KOPT-K1 (cell line): ENCODE data around the gene MAPK7.

Experiments used
- H3K27ac ChIP-seq: fragments of 200-600 bp; sonication (generic); 2 replicates; pipeline ENCODE4 v1.5.1; 2016; ENCODE audit warnings: antibody characterized with exemption, mild to moderate bottlenecking, low read depth, low read length; ENCODE audit not compliant: poor library complexity, severe bottlenecking
- H3K36me3 ChIP-seq: fragments of 200-600 bp; sonication (generic); 2 replicates; pipeline ENCODE4 v1.5.1; 2017; ENCODE audit warnings: antibody characterized with exemption, mild to moderate bottlenecking, low read length, moderate library complexity; ENCODE audit not compliant: insufficient read depth
- H3K9me3 ChIP-seq: fragments of 200-600 bp; sonication (generic); 2 replicates; pipeline ENCODE4 v1.5.1; 2017; ENCODE audit warnings: antibody characterized with exemption, low read length, mild to moderate bottlenecking; ENCODE audit not compliant: insufficient read depth, poor library complexity, severe bottlenecking

The MAPK7 gene

GRCh38 chr17:19407601-19408345 is 29.5 kb downstream of the MAPK7 start:
- H3K27ac ChIP-seq, result no peak overlapping the region
- no peaks in the 10 kb centered on the region for H3K36me3 ChIP-seq
- H3K9me3 ChIP-seq, result no peaks in the 10 kb centered on the region

- H3K27ac ChIP-seq, result no peak overlapping the region
- no peaks in the 10 kb centered on the region for H3K36me3 ChIP-seq
- H3K9me3 ChIP-seq, result no peaks in the 10 kb centered on the region
Observed at GRCh38 chr17:19408346-19408710, 30.0 kb downstream of the MAPK7 start.

GRCh38 chr17:19409066-19409465 is 30.8 kb downstream of the MAPK7 start:
- Histone ChIP-seq H3K27ac (no peak overlapping the region), H3K9me3 (no peaks in the 10 kb centered on the region)

GRCh38 chr17:19409509-19409908 is 31.2 kb downstream of the MAPK7 start:
- Histone ChIP-seq H3K36me3 (no peaks in the 10 kb centered on the region), H3K27ac (no peak overlapping the region), H3K9me3 (no peaks in the 10 kb centered on the region)

More at GRCh38 chr17:19409066-19409465, 30.8 kb downstream of the MAPK7 start:
- no peaks in the 10 kb centered on the region for H3K36me3 ChIP-seq

GRCh38 chr17:19410091-19410490 is 31.8 kb downstream of the MAPK7 start:
- Histone ChIP-seq H3K36me3 (no peaks in the 10 kb centered on the region), H3K9me3 (no peaks in the 10 kb centered on the region), H3K27ac (no peak overlapping the region)

GRCh38 chr17:19410875-19411620 is 32.8 kb downstream of the MAPK7 start, which contains the start of gene RNF112:
TSS of gene RNF112 (plus strand) at chr17:19411232. CDS start at chr17:19411409, 177 bp downstream.
- Histone ChIP-seq H3K9me3 (no peaks in the 10 kb centered on the region), H3K27ac (no peak within 1 kb of the TSS), H3K36me3 (no peaks in the 10 kb centered on the region)

- H3K36me3 ChIP-seq, result no peaks in the 10 kb centered on the region
- H3K27ac ChIP-seq, result no peak overlapping the region
Observed at GRCh38 chr17:19411631-19412030, 33.3 kb downstream of the MAPK7 start.

GRCh38 chr17:19412510-19412909 is 34.2 kb downstream of the MAPK7 start:
- H3K36me3 ChIP-seq, result no peaks in the 10 kb centered on the region
- no peaks in the 10 kb centered on the region for H3K9me3 ChIP-seq
- no peak overlapping the region for H3K27ac ChIP-seq

More at GRCh38 chr17:19411631-19412030, 33.3 kb downstream of the MAPK7 start:
- no peaks in the 10 kb centered on the region for H3K9me3 ChIP-seq

- Histone ChIP-seq H3K27ac (no peak overlapping the region), H3K36me3 (no peaks in the 10 kb centered on the region), H3K9me3 (no peaks in the 10 kb centered on the region)
Observed at GRCh38 chr17:19412984-19413383, 34.7 kb downstream of the MAPK7 start.

GRCh38 chr17:19413761-19414160 is 35.5 kb downstream of the MAPK7 start:
- H3K36me3 ChIP-seq, result no peaks in the 10 kb centered on the region
- H3K9me3 ChIP-seq, result no peaks in the 10 kb centered on the region
- no peak overlapping the region for H3K27ac ChIP-seq

GRCh38 chr17:19414396-19415280 is 36.3 kb downstream of the MAPK7 start:
- Histone ChIP-seq H3K27ac (no peak overlapping the region), H3K36me3 (no peaks in the 10 kb centered on the region)

GRCh38 chr17:19415311-19415710 is 37.0 kb downstream of the MAPK7 start:
- Histone ChIP-seq H3K27ac (no peak overlapping the region), H3K36me3 (no peaks in the 10 kb centered on the region), H3K9me3 (no peaks in the 10 kb centered on the region)

More at GRCh38 chr17:19414396-19415280, 36.3 kb downstream of the MAPK7 start:
- no peaks in the 10 kb centered on the region for H3K9me3 ChIP-seq

GRCh38 chr17:19415806-19416775 is 37.8 kb downstream of the MAPK7 start:
- Histone ChIP-seq H3K27ac (no peak overlapping the region), H3K36me3 (no peaks in the 10 kb centered on the region), H3K9me3 (no peaks in the 10 kb centered on the region)

- Histone ChIP-seq H3K36me3 (no peaks in the 10 kb centered on the region), H3K9me3 (no peaks in the 10 kb centered on the region), H3K27ac (no peak overlapping the region)
Observed at GRCh38 chr17:19417611-19418010, 39.3 kb downstream of the MAPK7 start.
